Measurements from ENCODE around the gene ZCCHC8. TPM values are rescaled to one million over a fixed set of nuclear protein-coding genes. Genes with fewer than 3 reads are reported as not detected.
A peak's percentile ranks its signal among the peaks of the same experiment; 100 is the strongest.

ZCCHC8 gene
- total RNA-seq, 1 experiment from 2014 or later: 30.5 TPM

- Histone ChIP-seq H3K9me2 (ENCODE audit: insufficient read depth) (no peaks in the 10 kb centered on the region), H3K4me2 (ENCODE audit: low read length) (peak overlapping the region; percentile 88), H3K9ac (ENCODE audit: low read length) (peak overlapping the region; percentile 99), H3K36me3 (ENCODE audit: control insufficient read depth in 1 of 2, insufficient read depth in 2 of 2, low read length in 2 of 2) (peaks cover 11 to 14% of the 10 kb centered on the region in 2 experiments), H3K27me3 (ENCODE audit: insufficient read depth, low read length) (no peaks in the 10 kb centered on the region), H3K4me1 (ENCODE audit: control insufficient read depth in 1 of 2, insufficient read depth in 2 of 2, low read length in 2 of 2) (peaks cover 10 to 19% of the 10 kb centered on the region in 2 experiments; a peak in 3 of 4 replicates), H3K79me2 (ENCODE audit: insufficient read depth, low read length) (peaks cover 54% of the 10 kb centered on the region), H3K4me3 (replicated peaks in 1 of 2; ENCODE audit: low read depth in 1 of 2, low read length in 2 of 2) (peak overlapping the region; percentile 70 to 94), H4K20me1 (ENCODE audit: insufficient read depth) (peaks cover 1% of the 10 kb centered on the region; the same call in 1 of the 2 replicates), H3K9me3 (ENCODE audit: control insufficient read depth in 1 of 2, insufficient read depth in 1 of 2, low read depth in 1 of 2, low read length in 2 of 2) (no peaks in the 10 kb centered on the region), H3K27ac (ENCODE audit: low read depth, low read length) (peak overlapping the region; percentile 86), H2AFZ (ENCODE audit: low read depth, low read length, poor library complexity, severe bottlenecking) (no peak overlapping the region)
- ChIA-PET POLR2A (interaction anchor here (1.0 to 3.0 kb wide), 10 partner anchors 12 to 253 kb away, joined by 3 to 22 read pairs (median 6); partner anchors contain the start of genes DENR, KNTC1 and RSRC2), RAD21 (ENCODE audit: low non-redundant PET in 1 of 2, low total read pairs in 2 of 2, uncharacterized antibody in 2 of 2, unreplicated experiment in 2 of 2) (interaction anchor here in 1 of 2 experiments (1.1 kb wide), 1 partner anchor 101 kb away, joined by 5 read pairs; no protein-coding TSS in a partner anchor), CTCF (interaction anchor here (1.2 to 1.6 kb wide), 4 partner anchors 26 to 164 kb away, joined by 3 to 8 read pairs (median 4); partner anchors contain the start of gene RSRC2)
- TF ChIP-seq REST (IDR thresholded peaks at IDR 0.05; ENCODE audit: low read depth) (no peak), CEBPB (IDR thresholded peaks at IDR 0.05; ENCODE audit: low read depth) (peak; percentile 52), CBX3 (IDR thresholded peaks at IDR 0.05; ENCODE audit: low read depth) (no peak), SIN3A (IDR thresholded peaks at IDR 0.05; ENCODE audit: low read depth) (peak; percentile 37; the same call in 1 of the 2 replicates), ELF1 (IDR thresholded peaks at IDR 0.05; ENCODE audit: borderline replicate concordance, low read depth) (no peak), EZH2 (IDR thresholded peaks at IDR 0.05) (no peak), SRF (IDR thresholded peaks at IDR 0.05; ENCODE audit: low read depth) (no peak), ZBTB33 (IDR thresholded peaks at IDR 0.05; ENCODE audit: extremely low read depth, insufficient replicate concordance, low read length) (no peak)
- TF ChIP-seq, protein P1, sequence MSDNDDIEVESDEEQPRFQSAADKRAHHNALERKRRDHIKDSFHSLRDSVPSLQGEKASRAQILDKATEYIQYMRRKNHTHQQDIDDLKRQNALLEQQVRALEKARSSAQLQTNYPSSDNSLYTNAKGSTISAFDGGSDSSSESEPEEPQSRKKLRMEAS (IDR thresholded peaks at IDR 0.05): peak; percentile 40
- TF ChIP-seq, protein P2, sequence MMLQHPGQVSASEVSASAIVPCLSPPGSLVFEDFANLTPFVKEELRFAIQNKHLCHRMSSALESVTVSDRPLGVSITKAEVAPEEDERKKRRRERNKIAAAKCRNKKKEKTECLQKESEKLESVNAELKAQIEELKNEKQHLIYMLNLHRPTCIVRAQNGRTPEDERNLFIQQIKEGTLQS (IDR thresholded peaks at IDR 0.05): no peak; the same call in 1 of the 2 replicates
- intact Hi-C loops (cut with micrococcal nuclease): loop anchor here (1.0 to 2.0 kb wide), 2 partner anchors 27 to 100 kb away; partner anchors contain the start of genes KNTC1 and RSRC2
- DNase-seq (ENCODE audit: low read depth, low spot score): peak; percentile 16
- ATAC-seq: peak; percentile 31
- TSS peak; percentile 55 for BruUV-seq (replicated peaks)
Measured at GRCh38 chr12:122499991-122500684, 594 bp downstream of the ZCCHC8 start.

All from HCT116 (cell line).